Measurements from ENCODE around the gene MARK1.

The MARK1 gene

DNA sequence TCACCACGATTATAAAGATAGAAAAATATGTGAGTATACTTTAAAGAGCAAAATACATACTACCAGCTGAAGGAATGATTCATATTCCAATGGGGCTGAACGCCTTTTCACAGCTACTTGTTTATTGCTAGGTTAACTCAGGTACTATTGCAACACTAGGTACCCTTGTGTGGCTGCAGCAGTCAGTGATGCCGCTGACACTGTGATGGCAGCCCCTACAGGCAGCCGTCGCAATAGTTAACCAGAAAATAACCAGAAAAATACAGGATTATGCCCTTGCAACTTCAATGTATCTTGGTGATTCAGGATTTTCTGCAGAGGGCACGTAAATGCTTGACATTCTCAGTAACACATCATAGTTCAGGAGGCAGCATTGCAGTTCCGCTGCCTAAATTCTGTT is 1.6 kb upstream of the MARK1 start (continued):
- TF ChIP-seq, protein P1, sequence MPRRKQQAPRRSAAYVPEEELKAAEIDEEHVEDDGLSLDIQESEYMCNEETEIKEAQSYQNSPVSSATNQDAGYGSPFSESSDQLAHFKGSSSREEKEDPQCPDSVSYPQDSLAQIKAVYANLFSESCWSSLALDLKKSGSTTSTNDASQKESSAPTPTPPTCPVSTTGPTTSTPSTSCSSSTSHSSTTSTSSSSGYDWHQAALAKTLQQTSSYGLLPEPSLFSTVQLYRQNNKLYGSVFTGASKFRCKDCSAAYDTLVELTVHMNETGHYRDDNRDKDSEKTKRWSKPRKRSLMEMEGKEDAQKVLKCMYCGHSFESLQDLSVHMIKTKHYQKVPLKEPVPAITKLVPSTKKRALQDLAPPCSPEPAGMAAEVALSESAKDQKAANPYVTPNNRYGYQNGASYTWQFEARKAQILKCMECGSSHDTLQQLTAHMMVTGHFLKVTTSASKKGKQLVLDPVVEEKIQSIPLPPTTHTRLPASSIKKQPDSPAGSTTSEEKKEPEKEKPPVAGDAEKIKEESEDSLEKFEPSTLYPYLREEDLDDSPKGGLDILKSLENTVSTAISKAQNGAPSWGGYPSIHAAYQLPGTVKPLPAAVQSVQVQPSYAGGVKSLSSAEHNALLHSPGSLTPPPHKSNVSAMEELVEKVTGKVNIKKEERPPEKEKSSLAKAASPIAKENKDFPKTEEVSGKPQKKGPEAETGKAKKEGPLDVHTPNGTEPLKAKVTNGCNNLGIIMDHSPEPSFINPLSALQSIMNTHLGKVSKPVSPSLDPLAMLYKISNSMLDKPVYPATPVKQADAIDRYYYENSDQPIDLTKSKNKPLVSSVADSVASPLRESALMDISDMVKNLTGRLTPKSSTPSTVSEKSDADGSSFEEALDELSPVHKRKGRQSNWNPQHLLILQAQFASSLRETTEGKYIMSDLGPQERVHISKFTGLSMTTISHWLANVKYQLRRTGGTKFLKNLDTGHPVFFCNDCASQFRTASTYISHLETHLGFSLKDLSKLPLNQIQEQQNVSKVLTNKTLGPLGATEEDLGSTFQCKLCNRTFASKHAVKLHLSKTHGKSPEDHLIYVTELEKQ (tag by site-specific recombination; IDR thresholded peaks at IDR 0.05; ENCODE audit: borderline replicate concordance), result no peak
- TF ChIP-seq SALL2 (tag by site-specific recombination; IDR thresholded peaks at IDR 0.05; ENCODE audit: borderline replicate concordance) (no peak), ZNF274 (IDR thresholded peaks at IDR 0.05; ENCODE audit: low read length) (no peak), ZNF274 (tag by site-specific recombination; IDR thresholded peaks at IDR 0.05; ENCODE audit: borderline replicate concordance) (no peak)

DNA sequence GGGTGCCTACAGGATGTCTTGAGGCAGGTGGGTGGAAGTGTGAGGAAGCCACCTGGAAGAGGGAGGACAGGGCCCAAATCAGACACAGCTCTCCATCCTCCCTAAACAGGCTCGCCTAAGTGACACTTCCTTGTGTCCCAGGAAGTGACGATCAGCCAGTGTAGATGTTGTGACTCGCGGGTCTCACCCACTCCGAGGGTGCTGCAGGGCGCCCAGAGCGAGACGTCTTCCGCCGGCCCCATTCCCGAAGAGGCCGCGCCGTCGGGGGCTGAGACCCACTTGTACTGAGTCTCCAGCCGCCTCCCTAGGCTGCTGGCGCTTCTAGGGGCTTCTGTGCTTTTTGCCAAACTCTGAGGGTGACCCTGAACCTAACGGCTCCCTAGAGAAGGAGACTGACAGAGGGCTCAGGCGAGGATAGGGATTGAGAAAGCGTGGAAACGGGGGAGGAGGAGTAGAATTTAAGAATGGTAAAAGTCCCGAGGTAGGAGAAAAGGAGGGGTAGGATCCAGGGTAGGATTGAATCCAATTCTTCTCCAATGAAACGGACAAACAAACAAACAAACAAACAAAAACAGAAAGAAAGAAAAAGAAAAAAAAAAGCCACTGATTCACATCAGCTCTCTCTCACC is 543 bp upstream of the MARK1 start:
- ChIA-PET CTCF (interaction anchor here (0.6 kb wide), 1 partner anchor 194 kb away, joined by 4 read pairs; no protein-coding TSS in a partner anchor), POLR2A (no interaction called here)
- H3K4me1 ChIP-seq (ENCODE audit: control insufficient read depth, insufficient read depth, low read length), result peaks cover 7% of the 10 kb centered on the region; the same call in 1 of the 2 replicates
- H3K36me3 ChIP-seq (ENCODE audit: control insufficient read depth in 2 of 2, insufficient read depth in 1 of 2, low read length in 2 of 2), result no peaks in the 10 kb centered on the region
- H3K27ac ChIP-seq (ENCODE audit: extremely low read depth, low read depth, low read length), result peak overlapping the region; percentile 93
- no peaks in the 10 kb centered on the region for H3K9me3 ChIP-seq (ENCODE audit: control insufficient read depth, insufficient read depth, low read depth, low read length)
- peak overlapping the region; percentile 99 for H3K4me3 ChIP-seq (ENCODE audit: low read depth, low read length)
- TF ChIP-seq MZF1 (tag by site-specific recombination; IDR thresholded peaks at IDR 0.05; ENCODE audit: borderline replicate concordance) (no peak), ZNF169 (tag by site-specific recombination; IDR thresholded peaks at IDR 0.05) (no peak), ZNF121 (tag by site-specific recombination; IDR thresholded peaks at IDR 0.05) (no peak), ZNF792 (tag by site-specific recombination; IDR thresholded peaks at IDR 0.05) (0 out of 2 replicates have a peak, but pooled peaks have one; percentile 67), ZNF155 (tag by site-specific recombination; IDR thresholded peaks at IDR 0.05) (no peak), ZNF48 (tag by site-specific recombination; IDR thresholded peaks at IDR 0.05) (no peak), GLIS1 (tag by site-specific recombination; IDR thresholded peaks at IDR 0.05) (no peak), IKZF3 (tag by site-specific recombination; IDR thresholded peaks at IDR 0.05) (no peak), ZNF391 (tag by site-specific recombination; IDR thresholded peaks at IDR 0.05; ENCODE audit: borderline replicate concordance, low read depth) (no peak), ZNF747 (tag by site-specific recombination; IDR thresholded peaks at IDR 0.05) (no peak), BCL11B (tag by site-specific recombination; IDR thresholded peaks at IDR 0.05; ENCODE audit: low read depth) (no peak), ZNF138 (tag by site-specific recombination; IDR thresholded peaks at IDR 0.05; ENCODE audit: borderline replicate concordance) (no peak), ZNF398 (tag by site-specific recombination; IDR thresholded peaks at IDR 0.05) (no peak), ZBTB48 (tag by site-specific recombination; IDR thresholded peaks at IDR 0.05) (peak; percentile 82; the same call in 1 of the 2 replicates)
- TF ChIP-seq, protein P2, sequence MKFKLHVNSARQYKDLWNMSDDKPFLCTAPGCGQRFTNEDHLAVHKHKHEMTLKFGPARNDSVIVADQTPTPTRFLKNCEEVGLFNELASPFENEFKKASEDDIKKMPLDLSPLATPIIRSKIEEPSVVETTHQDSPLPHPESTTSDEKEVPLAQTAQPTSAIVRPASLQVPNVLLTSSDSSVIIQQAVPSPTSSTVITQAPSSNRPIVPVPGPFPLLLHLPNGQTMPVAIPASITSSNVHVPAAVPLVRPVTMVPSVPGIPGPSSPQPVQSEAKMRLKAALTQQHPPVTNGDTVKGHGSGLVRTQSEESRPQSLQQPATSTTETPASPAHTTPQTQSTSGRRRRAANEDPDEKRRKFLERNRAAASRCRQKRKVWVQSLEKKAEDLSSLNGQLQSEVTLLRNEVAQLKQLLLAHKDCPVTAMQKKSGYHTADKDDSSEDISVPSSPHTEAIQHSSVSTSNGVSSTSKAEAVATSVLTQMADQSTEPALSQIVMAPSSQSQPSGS (tag by site-specific recombination; IDR thresholded peaks at IDR 0.05; ENCODE audit: low read depth), result no peak
- TF ChIP-seq, protein P3, sequence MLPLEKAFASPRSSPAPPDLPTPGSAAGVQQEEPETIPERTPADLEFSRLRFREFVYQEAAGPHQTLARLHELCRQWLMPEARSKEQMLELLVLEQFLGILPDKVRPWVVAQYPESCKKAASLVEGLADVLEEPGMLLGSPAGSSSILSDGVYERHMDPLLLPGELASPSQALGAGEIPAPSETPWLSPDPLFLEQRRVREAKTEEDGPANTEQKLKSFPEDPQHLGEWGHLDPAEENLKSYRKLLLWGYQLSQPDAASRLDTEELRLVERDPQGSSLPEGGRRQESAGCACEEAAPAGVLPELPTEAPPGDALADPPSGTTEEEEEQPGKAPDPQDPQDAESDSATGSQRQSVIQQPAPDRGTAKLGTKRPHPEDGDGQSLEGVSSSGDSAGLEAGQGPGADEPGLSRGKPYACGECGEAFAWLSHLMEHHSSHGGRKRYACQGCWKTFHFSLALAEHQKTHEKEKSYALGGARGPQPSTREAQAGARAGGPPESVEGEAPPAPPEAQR (tag by site-specific recombination; IDR thresholded peaks at IDR 0.05), result 0 out of 2 replicates have a peak, but pooled peaks have one; percentile 22
- TF ChIP-seq, protein P4, sequence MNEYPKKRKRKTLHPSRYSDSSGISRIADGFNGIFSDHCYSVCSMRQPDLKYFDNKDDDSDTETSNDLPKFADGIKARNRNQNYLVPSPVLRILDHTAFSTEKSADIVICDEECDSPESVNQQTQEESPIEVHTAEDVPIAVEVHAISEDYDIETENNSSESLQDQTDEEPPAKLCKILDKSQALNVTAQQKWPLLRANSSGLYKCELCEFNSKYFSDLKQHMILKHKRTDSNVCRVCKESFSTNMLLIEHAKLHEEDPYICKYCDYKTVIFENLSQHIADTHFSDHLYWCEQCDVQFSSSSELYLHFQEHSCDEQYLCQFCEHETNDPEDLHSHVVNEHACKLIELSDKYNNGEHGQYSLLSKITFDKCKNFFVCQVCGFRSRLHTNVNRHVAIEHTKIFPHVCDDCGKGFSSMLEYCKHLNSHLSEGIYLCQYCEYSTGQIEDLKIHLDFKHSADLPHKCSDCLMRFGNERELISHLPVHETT (tag by site-specific recombination; IDR thresholded peaks at IDR 0.05), result no peak; the same call in 1 of the 2 replicates
- TF ChIP-seq, protein P5, sequence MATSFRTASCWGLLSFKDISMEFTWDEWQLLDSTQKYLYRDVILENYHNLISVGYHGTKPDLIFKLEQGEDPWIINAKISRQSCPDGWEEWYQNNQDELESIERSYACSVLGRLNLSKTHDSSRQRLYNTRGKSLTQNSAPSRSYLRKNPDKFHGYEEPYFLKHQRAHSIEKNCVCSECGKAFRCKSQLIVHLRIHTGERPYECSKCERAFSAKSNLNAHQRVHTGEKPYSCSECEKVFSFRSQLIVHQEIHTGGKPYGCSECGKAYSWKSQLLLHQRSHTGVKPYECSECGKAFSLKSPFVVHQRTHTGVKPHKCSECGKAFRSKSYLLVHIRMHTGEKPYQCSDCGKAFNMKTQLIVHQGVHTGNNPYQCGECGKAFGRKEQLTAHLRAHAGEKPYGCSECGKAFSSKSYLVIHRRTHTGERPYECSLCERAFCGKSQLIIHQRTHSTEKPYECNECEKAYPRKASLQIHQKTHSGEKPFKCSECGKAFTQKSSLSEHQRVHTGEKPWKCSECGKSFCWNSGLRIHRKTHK (tag by site-specific recombination; IDR thresholded peaks at IDR 0.05), result no peak
- TF ChIP-seq, protein P6, sequence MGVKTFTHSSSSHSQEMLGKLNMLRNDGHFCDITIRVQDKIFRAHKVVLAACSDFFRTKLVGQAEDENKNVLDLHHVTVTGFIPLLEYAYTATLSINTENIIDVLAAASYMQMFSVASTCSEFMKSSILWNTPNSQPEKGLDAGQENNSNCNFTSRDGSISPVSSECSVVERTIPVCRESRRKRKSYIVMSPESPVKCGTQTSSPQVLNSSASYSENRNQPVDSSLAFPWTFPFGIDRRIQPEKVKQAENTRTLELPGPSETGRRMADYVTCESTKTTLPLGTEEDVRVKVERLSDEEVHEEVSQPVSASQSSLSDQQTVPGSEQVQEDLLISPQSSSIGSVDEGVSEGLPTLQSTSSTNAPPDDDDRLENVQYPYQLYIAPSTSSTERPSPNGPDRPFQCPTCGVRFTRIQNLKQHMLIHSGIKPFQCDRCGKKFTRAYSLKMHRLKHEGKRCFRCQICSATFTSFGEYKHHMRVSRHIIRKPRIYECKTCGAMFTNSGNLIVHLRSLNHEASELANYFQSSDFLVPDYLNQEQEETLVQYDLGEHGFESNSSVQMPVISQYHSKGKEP (tag by site-specific recombination; IDR thresholded peaks at IDR 0.05), result no peak

All from HEK293 (cell line).